Measurements from ENCODE around the gene DKK3.

DNA sequence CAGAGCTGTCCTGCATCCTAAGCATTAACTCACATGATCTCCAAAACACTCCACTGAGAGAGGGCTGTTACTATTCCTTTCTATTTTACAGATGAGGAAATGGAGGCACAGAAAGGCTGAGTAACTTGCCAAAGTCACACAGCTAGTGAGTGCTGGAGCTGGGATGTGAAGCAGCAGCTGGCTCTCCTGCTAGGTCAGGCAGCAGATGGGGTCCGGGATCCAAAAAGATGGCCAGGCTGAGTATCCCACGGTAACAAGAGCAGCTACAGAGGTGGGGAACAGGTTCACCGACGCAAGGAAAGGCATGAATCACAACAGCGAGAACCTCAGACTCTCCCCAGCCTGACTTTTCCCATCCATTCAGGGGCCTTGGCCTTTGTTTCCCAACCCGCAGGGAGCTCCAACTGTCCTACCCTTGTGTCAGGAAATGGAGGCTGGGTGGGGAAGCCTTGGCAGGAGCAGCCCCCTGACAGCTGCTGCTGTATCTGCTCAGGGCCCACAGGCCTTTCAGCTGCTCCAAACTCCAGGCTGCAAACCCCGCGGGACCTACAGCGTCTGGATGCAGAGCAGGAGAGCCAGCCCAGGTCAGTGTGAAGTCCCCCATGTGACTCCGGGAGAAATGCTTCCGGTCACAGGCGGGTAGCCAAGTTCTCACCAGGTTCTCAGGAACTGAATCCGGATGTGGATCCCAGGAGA is 29.5 kb downstream of the DKK3 start:
- TF ChIP-seq POLR2AphosphoS5 (IDR thresholded peaks at IDR 0.05) (peak in 1 of 3 donors; percentile 40), EP300 (IDR thresholded peaks at IDR 0.05) (no peak)
- TF ChIP-seq, protein P1, sequence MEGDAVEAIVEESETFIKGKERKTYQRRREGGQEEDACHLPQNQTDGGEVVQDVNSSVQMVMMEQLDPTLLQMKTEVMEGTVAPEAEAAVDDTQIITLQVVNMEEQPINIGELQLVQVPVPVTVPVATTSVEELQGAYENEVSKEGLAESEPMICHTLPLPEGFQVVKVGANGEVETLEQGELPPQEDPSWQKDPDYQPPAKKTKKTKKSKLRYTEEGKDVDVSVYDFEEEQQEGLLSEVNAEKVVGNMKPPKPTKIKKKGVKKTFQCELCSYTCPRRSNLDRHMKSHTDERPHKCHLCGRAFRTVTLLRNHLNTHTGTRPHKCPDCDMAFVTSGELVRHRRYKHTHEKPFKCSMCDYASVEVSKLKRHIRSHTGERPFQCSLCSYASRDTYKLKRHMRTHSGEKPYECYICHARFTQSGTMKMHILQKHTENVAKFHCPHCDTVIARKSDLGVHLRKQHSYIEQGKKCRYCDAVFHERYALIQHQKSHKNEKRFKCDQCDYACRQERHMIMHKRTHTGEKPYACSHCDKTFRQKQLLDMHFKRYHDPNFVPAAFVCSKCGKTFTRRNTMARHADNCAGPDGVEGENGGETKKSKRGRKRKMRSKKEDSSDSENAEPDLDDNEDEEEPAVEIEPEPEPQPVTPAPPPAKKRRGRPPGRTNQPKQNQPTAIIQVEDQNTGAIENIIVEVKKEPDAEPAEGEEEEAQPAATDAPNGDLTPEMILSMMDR (IDR thresholded peaks at IDR 0.05), result no peak
